ENCODE measurements around the gene EDA.

Gene EDA

GRCh38 chrX:69615779-69616456 lies at the start of gene EDA:
EDA (plus strand) TSS chrX:69616113.
- DNase-seq (ENCODE audit: low read depth, low spot score), result peak; percentile 99

- no peak for DNase-seq (ENCODE audit: low read depth, low spot score)
Measured at GRCh38 chrX:69568828-69569227, 47.1 kb upstream of the EDA start.

DNA sequence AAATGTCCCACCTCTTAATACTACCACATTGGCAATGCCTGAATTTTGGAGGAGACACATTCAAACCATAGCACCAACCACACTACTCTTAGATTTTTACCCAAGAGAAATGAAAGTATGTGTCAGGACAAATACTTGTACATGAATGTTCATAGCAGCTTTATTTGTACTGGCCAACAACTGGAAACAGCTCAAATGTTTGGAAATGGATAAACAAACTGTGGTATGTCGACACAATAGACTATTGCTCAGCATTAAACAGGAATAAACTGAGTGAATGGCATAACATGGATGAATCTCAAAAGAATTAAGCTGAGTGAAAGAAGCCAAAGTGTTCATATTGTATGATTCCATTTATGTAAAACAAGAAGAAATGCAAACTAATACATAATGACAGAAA lies 18.5 kb upstream of the EDA start:
- DNase-seq (ENCODE audit: low read depth, low spot score), result no peak

DNA sequence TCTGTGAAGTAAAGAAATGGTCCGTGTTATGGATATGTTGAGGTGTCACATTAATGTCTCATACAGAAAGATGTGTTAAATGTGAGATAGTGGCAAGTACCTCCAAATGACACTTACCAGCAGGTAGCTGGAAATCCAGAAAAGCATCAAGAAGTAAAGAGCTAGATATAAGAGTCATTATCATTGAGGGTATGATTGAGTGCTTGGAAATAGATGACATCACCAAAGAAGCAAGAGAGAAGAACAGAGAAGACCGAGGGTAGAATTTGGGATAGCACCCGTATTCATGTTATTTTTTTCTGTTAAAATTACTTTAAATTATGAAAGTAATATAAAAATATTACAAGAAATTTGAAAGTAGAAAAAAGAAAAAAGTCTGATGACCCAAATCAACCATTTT lies 15.7 kb upstream of the EDA start:
- DNase-seq (ENCODE audit: low read depth, low spot score), result no peak

- peak; percentile 53 for DNase-seq (ENCODE audit: low read depth, low spot score)
Measured at GRCh38 chrX:69603566-69604194, 12.2 kb upstream of the EDA start.

DNA sequence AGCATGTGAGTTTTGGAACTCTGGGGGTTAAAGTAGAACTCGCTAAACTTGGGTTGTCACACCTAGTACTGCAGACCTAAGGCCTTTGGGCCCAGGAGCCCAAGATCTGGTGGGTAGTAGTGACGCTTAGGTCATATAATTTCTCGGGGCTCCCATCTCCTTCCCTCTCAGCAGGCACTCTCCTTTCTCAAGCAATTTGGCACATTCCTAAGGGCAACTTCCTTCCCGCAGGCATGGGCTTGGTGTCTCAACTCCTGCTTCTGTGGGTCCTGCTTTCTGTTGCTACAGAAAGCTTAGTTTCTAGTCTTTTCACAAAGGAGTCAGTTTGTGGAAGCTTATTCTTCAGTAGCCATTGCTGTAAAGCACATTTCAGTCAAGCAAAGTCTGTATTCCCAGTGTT lies 10.4 kb upstream of the EDA start:
- DNase-seq (ENCODE audit: low read depth, low spot score), result peak; percentile 72

DNA sequence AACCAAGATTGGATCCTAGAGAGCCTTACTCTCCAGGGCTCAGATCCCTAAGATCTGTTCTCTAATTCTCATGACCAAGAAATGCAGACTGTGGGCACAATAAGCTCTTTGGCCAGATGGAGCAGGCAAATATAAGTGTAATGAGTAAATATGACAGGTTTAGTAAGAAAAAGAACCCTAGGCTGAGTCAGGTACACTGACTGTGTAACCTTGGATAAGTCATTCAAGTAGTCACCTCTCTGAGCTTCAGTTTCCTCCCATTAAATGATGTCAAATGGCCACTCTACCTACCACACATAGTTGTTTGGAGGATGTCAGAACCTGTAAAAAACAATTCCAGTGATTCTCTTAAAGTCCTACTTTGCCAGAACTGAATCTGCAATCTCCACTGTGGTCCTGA lies 8.3 kb upstream of the EDA start:
- no peak for DNase-seq (ENCODE audit: low read depth, low spot score)

GRCh38 chrX:69613946-69614345 lies 2.0 kb upstream of the EDA start:
- no peak for DNase-seq (ENCODE audit: low read depth, low spot score)

DNA sequence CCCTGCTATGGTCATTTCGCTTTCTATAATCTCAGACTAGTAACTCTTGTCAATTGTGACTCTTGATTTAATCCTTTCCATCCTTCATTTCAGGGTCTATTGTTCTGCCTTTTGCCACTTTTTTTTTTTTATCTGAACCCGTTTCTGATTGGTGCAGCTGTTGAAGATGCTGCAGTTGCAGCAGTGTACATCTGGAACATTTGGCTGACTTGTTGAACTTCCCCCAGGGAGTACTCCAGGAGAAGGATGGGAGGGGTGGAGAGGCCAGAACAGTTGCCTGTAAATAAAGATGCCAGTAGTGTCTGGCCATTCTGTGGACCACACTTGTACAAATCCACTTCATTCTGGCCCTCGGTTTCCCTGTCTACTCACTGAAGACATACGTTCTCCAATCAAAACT lies 1.0 kb upstream of the EDA start:
- no peak for DNase-seq (ENCODE audit: low read depth, low spot score)

DNA sequence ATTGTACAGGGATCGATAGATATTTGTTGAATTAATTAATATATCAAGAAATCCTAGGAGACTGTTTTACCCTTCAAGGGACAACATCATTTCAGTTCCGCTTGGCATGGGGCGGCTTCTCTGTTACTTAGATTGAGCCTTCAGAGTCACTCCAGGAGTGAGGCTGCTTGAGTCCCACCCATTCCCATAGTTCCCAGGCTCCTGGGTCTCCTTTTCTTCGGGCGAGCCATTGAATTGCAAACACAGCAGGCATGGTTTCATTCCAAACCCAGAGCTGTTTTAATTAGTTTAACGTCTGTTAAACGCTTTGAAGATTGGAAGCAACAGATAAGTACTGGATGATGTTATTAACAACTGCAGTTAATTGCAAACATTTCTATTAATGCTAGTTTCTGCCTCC lies 571 bp upstream of the EDA start:
- DNase-seq (ENCODE audit: low read depth, low spot score), result no peak

GRCh38 chrX:69616457-69617203 lies 717 bp downstream of the EDA start:
- peak; percentile 66 for DNase-seq (ENCODE audit: low read depth, low spot score)

DNA sequence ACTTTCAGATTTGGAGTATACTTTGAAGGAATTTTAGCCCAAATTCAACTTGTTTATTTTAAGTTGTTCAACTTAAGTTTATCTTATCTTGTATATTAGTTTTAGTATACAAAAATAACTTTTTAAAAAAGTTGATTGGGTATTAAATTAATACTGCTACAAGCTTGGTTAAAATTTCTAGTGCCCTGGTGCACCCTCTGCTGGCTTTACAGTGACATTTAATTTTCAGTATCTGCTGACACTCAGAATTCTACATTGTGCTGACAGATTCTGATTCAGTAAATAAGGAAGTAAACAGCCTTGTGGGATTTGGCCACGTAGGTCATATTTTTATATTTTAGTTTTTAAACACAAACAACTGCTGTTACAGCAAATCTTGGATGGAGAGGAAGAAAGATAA lies 2.9 kb downstream of the EDA start:
- DNase-seq (ENCODE audit: low read depth, low spot score), result no peak

- DNase-seq (ENCODE audit: low read depth, low spot score), result no peak
Measured at GRCh38 chrX:69626129-69626528, 10.2 kb downstream of the EDA start.

- no peak for DNase-seq (ENCODE audit: low read depth, low spot score)
Measured at GRCh38 chrX:69627744-69628143, 11.8 kb downstream of the EDA start.

- DNase-seq (ENCODE audit: low read depth, low spot score), result no peak
Measured at GRCh38 chrX:69630147-69630546, 14.2 kb downstream of the EDA start.

GRCh38 chrX:69664693-69665092 lies 48.8 kb downstream of the EDA start:
- DNase-seq (ENCODE audit: low read depth, low spot score), result no peak

DNA sequence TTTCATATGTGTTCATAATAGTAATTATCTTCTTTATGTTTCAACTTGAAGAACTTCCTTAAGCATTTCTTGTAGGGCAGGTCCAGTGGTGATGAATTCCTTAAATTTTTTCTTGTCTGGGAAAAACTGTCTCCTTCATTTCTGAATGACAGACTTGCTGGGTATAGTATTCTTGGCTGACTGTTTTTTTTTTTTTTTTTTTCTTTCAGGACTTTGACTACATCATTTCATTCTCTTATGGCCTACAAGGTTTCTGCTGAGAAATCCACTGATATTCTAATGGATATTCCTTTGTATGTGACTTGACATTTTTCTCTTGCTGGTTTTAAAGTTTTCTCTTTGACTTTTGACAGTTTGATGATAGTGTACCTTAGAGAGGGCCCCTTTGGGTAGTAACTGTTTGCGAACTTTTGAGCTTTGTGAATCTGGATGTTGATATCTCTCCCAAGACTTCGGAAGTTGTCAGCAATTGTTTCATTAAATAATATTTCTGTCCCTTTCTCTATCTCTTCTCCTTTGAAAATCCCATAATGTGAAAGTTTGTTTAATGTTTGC lies 54.2 kb downstream of the EDA start:
- no peak for DNase-seq (ENCODE audit: low read depth, low spot score)

- DNase-seq (ENCODE audit: low read depth, low spot score), result no peak
Measured at GRCh38 chrX:69674891-69675290, 59.0 kb downstream of the EDA start.

GRCh38 chrX:69705818-69706217 lies 89.9 kb downstream of the EDA start:
- no peak for DNase-seq (ENCODE audit: low read depth, low spot score)

DNA sequence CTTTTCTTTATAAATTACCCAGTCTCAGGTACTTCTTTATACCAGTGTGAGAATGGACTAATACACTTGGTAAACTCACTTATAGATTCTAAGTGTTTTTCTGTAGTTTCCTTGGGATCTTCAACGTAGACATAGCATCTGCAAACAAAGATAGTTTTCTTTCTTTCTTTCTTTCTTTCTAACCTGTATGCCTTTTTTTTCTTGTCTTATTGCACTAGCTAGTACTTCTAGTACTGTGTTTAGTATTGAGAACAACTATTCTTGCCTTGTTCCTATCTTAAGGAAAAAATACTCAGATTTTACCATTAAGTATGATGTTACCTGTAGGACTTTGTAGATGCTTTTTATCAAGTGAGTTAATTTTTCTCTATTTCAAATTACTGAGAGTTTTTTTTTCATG lies 102.2 kb downstream of the EDA start:
- no peak for DNase-seq (ENCODE audit: low read depth, low spot score)

DNA sequence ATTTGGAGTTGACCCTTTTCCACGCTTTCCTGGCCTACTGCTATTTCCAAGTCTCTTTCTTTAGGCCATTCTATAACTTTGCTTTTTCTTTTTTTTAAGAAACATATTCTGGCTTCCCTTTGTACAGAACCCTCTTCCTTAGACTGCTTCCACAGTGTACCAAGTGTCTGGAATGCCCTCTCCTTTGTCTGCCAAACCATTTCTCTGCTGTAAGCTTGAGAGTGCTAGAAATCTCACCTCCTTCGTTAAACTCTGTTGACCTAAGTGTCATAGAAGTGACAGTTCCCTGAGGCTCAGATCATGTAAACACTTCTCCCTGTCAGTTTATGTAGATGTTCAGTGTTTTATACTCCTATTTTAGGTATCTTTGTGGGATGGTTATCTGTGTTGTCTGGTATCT lies 108.4 kb downstream of the EDA start:
- no peak for DNase-seq (ENCODE audit: low read depth, low spot score)

DNA sequence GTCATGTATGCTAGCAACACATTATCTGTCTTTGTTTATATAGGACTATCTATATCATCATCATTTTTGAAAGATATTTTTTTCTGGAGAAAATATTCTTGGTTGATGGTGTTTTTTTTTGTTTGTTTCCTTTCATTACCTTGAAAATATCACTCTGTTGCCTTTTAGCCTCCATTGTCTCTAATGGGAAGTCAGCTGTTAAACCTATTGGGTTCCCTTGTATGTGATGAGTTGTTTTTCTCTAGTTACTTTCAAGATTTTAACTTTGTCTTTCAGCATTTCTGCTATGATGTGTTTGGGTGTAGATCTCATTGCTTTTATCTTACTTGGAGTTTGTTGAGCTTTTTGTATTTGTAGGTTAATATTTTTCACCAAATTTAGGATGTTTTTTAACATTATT lies 124.4 kb downstream of the EDA start:
- DNase-seq (ENCODE audit: low read depth, low spot score), result no peak

GRCh38 chrX:69741721-69742120 lies 125.8 kb downstream of the EDA start:
- DNase-seq (ENCODE audit: low read depth, low spot score), result peak; percentile 10

Data from ELF-1 (cell line).